Loucy (cell line): ENCODE results near the gene UBE2G2.

Experiments used
- CTCF ChIP-seq: fragments of 200-600 bp; sonication (generic); conservative IDR thresholded peaks from 2 replicates; pipeline ENCODE4 v1.5.1; 2014; ENCODE audit warnings: mild to moderate bottlenecking, antibody characterized with exemption, low read length
- EZH2phosphoT487 ChIP-seq: fragments of 200-600 bp; IDR thresholded peaks from 2 replicates; pipeline ENCODE4 v1.6.1; 2018; ENCODE audit warnings: antibody characterized with exemption, mild to moderate bottlenecking, moderate library complexity, borderline replicate concordance

DNA sequence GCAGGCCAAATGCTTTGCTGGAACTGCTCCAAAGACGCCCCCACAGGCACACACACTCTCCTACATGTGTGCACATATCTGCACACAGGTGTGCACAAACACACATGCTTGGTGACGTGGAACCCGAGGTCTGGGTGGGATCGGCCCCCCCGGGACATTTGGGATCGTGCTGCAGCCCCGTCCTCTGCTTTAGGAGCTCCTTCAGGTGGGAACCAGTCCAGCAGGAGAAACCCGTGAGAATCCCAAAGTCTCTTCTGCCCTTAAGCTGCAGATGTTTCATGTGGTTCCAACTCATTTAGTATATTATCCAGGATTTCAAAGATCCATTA is 38.6 kb downstream of the UBE2G2 start:
- TF ChIP-seq CTCF (no peak), EZH2phosphoT487 (no peak)
